Measurements from ENCODE around the gene KRTAP4-1. TPM values are rescaled to one million over a fixed set of nuclear protein-coding genes. Genes with fewer than 3 reads are reported as not detected.

Gene KRTAP4-1
- total and polyA plus RNA-seq, 2 experiments from 2014 or later, result not detected

- H3K4me3 ChIP-seq, result no peak overlapping the region
- H3K79me2 ChIP-seq, result no peaks in the 10 kb centered on the region
- H3K27me3 ChIP-seq, result peaks cover 17% of the 10 kb centered on the region
- no peak overlapping the region for H3K4me2 ChIP-seq
- H3K9me3 ChIP-seq (ENCODE audit: low read depth), result no peaks in the 10 kb centered on the region
- H3K27ac ChIP-seq, result no peak overlapping the region
- no peaks in the 10 kb centered on the region for H4K20me1 ChIP-seq (ENCODE audit: insufficient read depth, poor library complexity, severe bottlenecking)
- no peaks in the 10 kb centered on the region for H3K9me2 ChIP-seq (replicated peaks; ENCODE audit: insufficient read depth)
- 100% methylated on average over 1 of the region's 1 CpG for WGBS (ENCODE audit: low lambda C conversion rate, missing lambda C conversion rate)
- DNase-seq (ENCODE audit: low spot score), result no peak
- TF ChIP-seq, protein P1, sequence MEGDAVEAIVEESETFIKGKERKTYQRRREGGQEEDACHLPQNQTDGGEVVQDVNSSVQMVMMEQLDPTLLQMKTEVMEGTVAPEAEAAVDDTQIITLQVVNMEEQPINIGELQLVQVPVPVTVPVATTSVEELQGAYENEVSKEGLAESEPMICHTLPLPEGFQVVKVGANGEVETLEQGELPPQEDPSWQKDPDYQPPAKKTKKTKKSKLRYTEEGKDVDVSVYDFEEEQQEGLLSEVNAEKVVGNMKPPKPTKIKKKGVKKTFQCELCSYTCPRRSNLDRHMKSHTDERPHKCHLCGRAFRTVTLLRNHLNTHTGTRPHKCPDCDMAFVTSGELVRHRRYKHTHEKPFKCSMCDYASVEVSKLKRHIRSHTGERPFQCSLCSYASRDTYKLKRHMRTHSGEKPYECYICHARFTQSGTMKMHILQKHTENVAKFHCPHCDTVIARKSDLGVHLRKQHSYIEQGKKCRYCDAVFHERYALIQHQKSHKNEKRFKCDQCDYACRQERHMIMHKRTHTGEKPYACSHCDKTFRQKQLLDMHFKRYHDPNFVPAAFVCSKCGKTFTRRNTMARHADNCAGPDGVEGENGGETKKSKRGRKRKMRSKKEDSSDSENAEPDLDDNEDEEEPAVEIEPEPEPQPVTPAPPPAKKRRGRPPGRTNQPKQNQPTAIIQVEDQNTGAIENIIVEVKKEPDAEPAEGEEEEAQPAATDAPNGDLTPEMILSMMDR (IDR thresholded peaks at IDR 0.05; ENCODE audit: poor library complexity), result no peak
- TF ChIP-seq EZH2 (IDR thresholded peaks at IDR 0.05; ENCODE audit: borderline replicate concordance) (no peak), EZH2phosphoT487 (IDR thresholded peaks at IDR 0.05; ENCODE audit: low read depth, severe bottlenecking, unreplicated experiment) (no peak)
- H3K4me1 ChIP-seq (ENCODE audit: insufficient read depth), result peaks cover 3% of the 10 kb centered on the region
- H2AFZ ChIP-seq, result no peak overlapping the region
- H3K36me3 ChIP-seq (replicated peaks; ENCODE audit: insufficient read depth, low read depth), result no peaks in the 10 kb centered on the region
Observed at GRCh38 chr17:41178843-41179616, 5.7 kb downstream of the KRTAP4-1 start.

DNA sequence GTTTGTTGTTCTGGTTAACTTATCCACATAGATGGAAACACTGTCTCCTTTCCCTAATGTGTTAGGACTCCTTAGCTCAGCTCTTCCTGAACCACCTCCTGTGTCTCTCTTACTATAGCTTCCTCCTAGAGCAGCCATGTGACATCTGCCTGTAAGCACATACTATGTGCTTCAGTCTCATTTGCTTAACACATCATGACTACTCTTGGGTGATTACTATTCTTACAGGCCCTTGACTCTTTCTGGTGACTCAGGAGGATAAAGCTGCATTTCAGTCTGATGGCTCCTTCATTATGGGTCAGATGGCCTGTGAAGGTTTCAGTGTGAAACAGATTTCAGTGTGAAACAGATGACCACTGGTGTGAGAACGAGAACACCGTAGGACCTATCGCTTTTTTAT lies 6.4 kb downstream of the KRTAP4-1 start:
- no peak for DNase-seq (ENCODE audit: low spot score)
- Histone ChIP-seq H3K27me3 (peaks cover 20% of the 10 kb centered on the region), H3K27ac (no peak overlapping the region), H3K4me1 (ENCODE audit: insufficient read depth) (peaks cover 3% of the 10 kb centered on the region), H3K4me2 (no peak overlapping the region), H3K9me2 (replicated peaks; ENCODE audit: insufficient read depth) (no peaks in the 10 kb centered on the region), H3K9me3 (ENCODE audit: low read depth) (no peaks in the 10 kb centered on the region), H3K79me2 (no peaks in the 10 kb centered on the region), H2AFZ (no peak overlapping the region), H4K20me1 (ENCODE audit: insufficient read depth, poor library complexity, severe bottlenecking) (no peaks in the 10 kb centered on the region), H3K4me3 (no peak overlapping the region), H3K36me3 (replicated peaks; ENCODE audit: insufficient read depth, low read depth) (no peaks in the 10 kb centered on the region)
- TF ChIP-seq, protein P1 (IDR thresholded peaks at IDR 0.05; ENCODE audit: poor library complexity), result no peak
- no peak for TF ChIP-seq EZH2phosphoT487 (IDR thresholded peaks at IDR 0.05; ENCODE audit: low read depth, severe bottlenecking, unreplicated experiment)
- TF ChIP-seq EZH2 (IDR thresholded peaks at IDR 0.05; ENCODE audit: borderline replicate concordance), result no peak
- 94% methylated on average over 3 of the region's 3 CpGs for WGBS (ENCODE audit: low lambda C conversion rate, missing lambda C conversion rate)

GRCh38 chr17:41177727-41178271 lies 6.9 kb downstream of the KRTAP4-1 start, which contains the start of gene KRTAP4-2:
Gene KRTAP4-2, minus strand, starts transcription at chr17:41178221. Its CDS starts 57 bp downstream, at chr17:41178164.
- no peak for DNase-seq (ENCODE audit: low spot score)
- TF ChIP-seq, protein P1 (IDR thresholded peaks at IDR 0.05; ENCODE audit: poor library complexity), result no peak
- TF ChIP-seq EZH2 (IDR thresholded peaks at IDR 0.05; ENCODE audit: borderline replicate concordance) (no peak), EZH2phosphoT487 (IDR thresholded peaks at IDR 0.05; ENCODE audit: low read depth, severe bottlenecking, unreplicated experiment) (no peak)
- Histone ChIP-seq H3K36me3 (replicated peaks; ENCODE audit: insufficient read depth, low read depth) (no peaks in the 10 kb centered on the region), H3K27me3 (peaks cover 20% of the 10 kb centered on the region), H3K9me2 (replicated peaks; ENCODE audit: insufficient read depth) (no peaks in the 10 kb centered on the region), H3K9me3 (ENCODE audit: low read depth) (no peaks in the 10 kb centered on the region), H3K4me2 (no peak within 1 kb of the TSS), H3K79me2 (no peaks in the 10 kb centered on the region), H4K20me1 (ENCODE audit: insufficient read depth, poor library complexity, severe bottlenecking) (no peaks in the 10 kb centered on the region), H3K4me3 (no peak within 1 kb of the TSS), H2AFZ (no peak within 1 kb of the TSS), H3K27ac (no peak within 1 kb of the TSS), H3K4me1 (ENCODE audit: insufficient read depth) (peaks cover under 1% of the 10 kb centered on the region)
- WGBS (ENCODE audit: low lambda C conversion rate, missing lambda C conversion rate), result 98% methylated on average over 7 of the region's 7 CpGs
